ENCODE results near the gene TNFSF9. TPM values are rescaled to one million over a fixed set of nuclear protein-coding genes. Genes with fewer than 3 reads are reported as not detected.

TNFSF9 gene
- total RNA-seq, 2 experiments from 2014 or later: 1.5 to 1.8 TPM

DNA sequence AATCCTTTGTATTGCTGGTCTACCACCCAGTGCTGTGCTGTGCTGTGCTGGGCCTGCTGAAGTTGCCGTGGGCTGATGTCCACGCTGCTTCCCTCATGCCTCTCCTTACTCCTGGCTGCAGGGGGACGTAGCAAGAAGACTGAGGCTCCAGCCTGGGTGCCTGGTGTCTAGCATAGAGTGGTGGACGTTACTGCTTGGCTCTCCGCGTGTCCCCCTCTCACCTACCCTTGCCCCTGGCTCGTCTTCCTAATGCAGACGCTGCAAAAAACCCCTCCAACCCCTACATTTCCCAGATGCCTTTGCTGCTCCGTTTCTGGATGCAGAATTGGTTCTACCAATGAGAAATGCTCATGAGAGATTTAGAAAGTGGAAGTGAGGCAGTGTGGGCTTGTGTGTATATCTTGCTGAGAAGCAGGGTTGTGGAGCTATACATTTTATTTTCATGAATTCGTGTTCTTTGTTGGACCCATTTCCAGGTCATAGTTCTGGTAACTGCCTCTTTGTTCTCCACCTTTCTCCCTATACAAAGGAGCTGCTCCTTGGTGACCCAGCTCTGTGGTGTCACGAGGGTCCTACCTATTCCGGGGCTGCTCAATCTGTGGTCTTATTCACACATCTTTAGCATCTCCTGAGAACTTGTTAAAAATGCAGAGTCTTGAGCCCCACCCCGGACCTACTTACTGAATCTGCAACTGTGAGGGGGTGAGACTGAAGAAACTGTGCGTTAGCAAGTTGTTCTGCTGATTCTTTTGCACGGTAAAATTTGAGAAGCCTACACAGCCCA lies 41.4 kb upstream of the TNFSF9 start:
- intact Hi-C loops (cut with DNase I, micrococcal nuclease): no loop called here
- TF ChIP-seq, protein P1, sequence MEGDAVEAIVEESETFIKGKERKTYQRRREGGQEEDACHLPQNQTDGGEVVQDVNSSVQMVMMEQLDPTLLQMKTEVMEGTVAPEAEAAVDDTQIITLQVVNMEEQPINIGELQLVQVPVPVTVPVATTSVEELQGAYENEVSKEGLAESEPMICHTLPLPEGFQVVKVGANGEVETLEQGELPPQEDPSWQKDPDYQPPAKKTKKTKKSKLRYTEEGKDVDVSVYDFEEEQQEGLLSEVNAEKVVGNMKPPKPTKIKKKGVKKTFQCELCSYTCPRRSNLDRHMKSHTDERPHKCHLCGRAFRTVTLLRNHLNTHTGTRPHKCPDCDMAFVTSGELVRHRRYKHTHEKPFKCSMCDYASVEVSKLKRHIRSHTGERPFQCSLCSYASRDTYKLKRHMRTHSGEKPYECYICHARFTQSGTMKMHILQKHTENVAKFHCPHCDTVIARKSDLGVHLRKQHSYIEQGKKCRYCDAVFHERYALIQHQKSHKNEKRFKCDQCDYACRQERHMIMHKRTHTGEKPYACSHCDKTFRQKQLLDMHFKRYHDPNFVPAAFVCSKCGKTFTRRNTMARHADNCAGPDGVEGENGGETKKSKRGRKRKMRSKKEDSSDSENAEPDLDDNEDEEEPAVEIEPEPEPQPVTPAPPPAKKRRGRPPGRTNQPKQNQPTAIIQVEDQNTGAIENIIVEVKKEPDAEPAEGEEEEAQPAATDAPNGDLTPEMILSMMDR (IDR thresholded peaks at IDR 0.05): no peak
- Histone ChIP-seq H3K4me1 (ENCODE audit: insufficient read depth, low read length) (peaks cover 11% of the 10 kb centered on the region), H3K9me3 (ENCODE audit: control insufficient read depth in 1 of 2, insufficient read depth in 1 of 2, low read length in 2 of 2) (peaks cover 0 to 10% of the 10 kb centered on the region in 2 experiments), H3K27me3 (ENCODE audit: control insufficient read depth in 1 of 2, insufficient read depth in 2 of 2, low read length in 2 of 2) (no peaks in the 10 kb centered on the region), H3K27ac (ENCODE audit: low read depth in 1 of 2, low read length in 2 of 2) (peak overlapping the region in 1 of 2 donors; percentile 0), H3K36me3 (ENCODE audit: insufficient read depth, low read length) (no peaks in the 10 kb centered on the region), H3K4me3 (ENCODE audit: low read length) (peak overlapping the region; percentile 39)
- no peaks in the 10 kb centered on the region for H3K36me3 Mint-ChIP-seq (ENCODE audit: low read depth)
- ChIA-PET POLR2A (no interaction called here), CTCF (no interaction called here)
- ATAC-seq (ENCODE audit: poor library complexity) (no peak), DNase-seq (peak in 2 of 14 experiments; percentile 29 to 42)
- no peaks in the 10 kb centered on the region for H3K27me3 Mint-ChIP-seq
- H3K4me3 Mint-ChIP-seq: peak overlapping the region; percentile 50
- peaks cover 11% of the 10 kb centered on the region for H3K4me1 Mint-ChIP-seq (ENCODE audit: low read depth)
- no peak overlapping the region for H3K27ac Mint-ChIP-seq
- H3K9me3 Mint-ChIP-seq: no peaks in the 10 kb centered on the region

DNA sequence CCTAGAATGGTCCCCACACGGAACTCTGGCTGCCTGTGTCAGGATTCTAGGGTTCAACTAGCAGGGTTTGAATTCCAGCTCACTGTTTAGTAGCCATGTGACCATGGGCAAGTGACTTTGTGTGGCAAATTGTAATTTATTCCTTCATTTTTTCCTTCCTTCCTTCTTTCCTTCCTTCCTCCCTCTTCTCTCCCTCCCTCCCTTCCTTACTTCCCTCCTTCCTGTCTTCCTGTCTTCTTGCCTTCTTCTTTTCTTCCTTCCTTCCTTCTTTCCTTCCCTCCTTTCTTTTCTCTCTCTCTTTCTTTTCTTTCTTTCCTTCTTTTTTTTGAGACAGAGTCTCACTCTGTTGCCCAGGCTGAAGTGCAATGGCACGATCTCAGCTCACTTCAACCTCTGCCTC lies 40.7 kb upstream of the TNFSF9 start:
- POLR2A ChIA-PET: interaction anchor here (0.6 kb wide), 1 partner anchor 49 kb away, joined by 3 read pairs; no protein-coding TSS in a partner anchor
- DNase-seq (no peak), ATAC-seq (ENCODE audit: poor library complexity) (no peak)
- Histone ChIP-seq H3K36me3 (ENCODE audit: insufficient read depth, low read length) (no peaks in the 10 kb centered on the region), H3K9me3 (ENCODE audit: control insufficient read depth in 1 of 2, insufficient read depth in 1 of 2, low read length in 2 of 2) (peaks cover 0 to 10% of the 10 kb centered on the region in 2 experiments), H3K4me3 (ENCODE audit: low read length) (peak overlapping the region; percentile 39), H3K27ac (ENCODE audit: low read depth in 1 of 2, low read length in 2 of 2) (peak overlapping the region in 1 of 2 donors; percentile 0), H3K4me1 (ENCODE audit: insufficient read depth, low read length) (peaks cover 11% of the 10 kb centered on the region), H3K27me3 (ENCODE audit: control insufficient read depth in 1 of 2, insufficient read depth in 2 of 2, low read length in 2 of 2) (no peaks in the 10 kb centered on the region)
- Mint-ChIP-seq H3K36me3 (ENCODE audit: low read depth) (no peaks in the 10 kb centered on the region), H3K4me3 (peak overlapping the region; percentile 50), H3K27me3 (no peaks in the 10 kb centered on the region), H3K27ac (no peak overlapping the region), H3K9me3 (no peaks in the 10 kb centered on the region), H3K4me1 (ENCODE audit: low read depth) (peaks cover 11% of the 10 kb centered on the region)
- CTCF ChIA-PET: no interaction called here
- TF ChIP-seq, protein P1 (IDR thresholded peaks at IDR 0.05): no peak
- intact Hi-C loops (cut with DNase I, micrococcal nuclease): no loop called here

DNA sequence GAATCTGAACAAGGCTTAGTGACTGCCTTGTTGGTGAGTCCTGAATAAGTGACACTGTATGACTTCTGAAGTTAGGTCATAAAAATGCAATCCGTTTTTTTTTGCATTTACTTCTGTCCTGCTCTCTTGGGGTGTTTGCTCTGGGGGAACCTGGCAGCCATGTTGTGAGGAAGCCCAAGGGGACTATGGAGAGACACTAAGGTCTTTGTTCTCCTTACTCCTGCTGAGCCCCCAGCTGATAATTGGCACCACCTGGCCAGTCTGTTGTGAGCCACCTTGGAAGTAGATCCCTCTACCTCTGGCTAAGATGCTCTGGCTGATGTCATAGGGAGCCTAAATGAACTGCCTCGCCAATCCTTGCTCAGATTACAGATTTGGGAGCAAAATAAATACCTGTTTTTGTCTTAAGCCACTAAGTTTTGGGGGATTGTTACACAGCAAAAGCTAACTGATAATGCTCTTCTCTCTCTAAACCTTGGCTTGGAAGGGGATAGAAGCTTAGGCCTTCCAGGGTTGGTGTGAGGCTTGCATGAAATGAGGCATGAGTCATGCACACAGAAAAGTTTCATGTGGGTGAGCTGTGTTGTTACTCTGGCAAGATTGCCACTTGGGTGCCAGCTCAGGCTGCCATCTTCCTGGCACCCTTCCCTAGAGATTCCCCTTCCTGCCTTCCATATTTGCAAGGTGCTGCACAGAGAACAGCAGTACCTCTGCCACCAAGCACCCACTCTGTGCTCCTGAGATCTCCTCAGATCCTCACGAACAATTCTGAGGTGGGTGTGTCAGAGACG lies 38.8 kb upstream of the TNFSF9 start:
- ChIA-PET CTCF (no interaction called here), POLR2A (interaction anchor here (0.5 to 1.9 kb wide), 2 partner anchors 11 to 51 kb away, joined by 3 to 6 read pairs; partner anchors contain the start of gene DENND1C)
- H3K27me3 ChIP-seq (ENCODE audit: control insufficient read depth in 1 of 2, insufficient read depth in 2 of 2, low read length in 2 of 2): no peaks in the 10 kb centered on the region
- Mint-ChIP-seq H3K27me3 (no peaks in the 10 kb centered on the region), H3K27ac (no peak overlapping the region), H3K9me3 (no peaks in the 10 kb centered on the region), H3K4me3 (no peak overlapping the region), H3K4me1 (ENCODE audit: low read depth) (peaks cover 11% of the 10 kb centered on the region), H3K36me3 (ENCODE audit: low read depth) (no peaks in the 10 kb centered on the region)
- peaks cover 0 to 10% of the 10 kb centered on the region in 2 experiments for H3K9me3 ChIP-seq (ENCODE audit: control insufficient read depth in 1 of 2, insufficient read depth in 1 of 2, low read length in 2 of 2)
- peaks cover 11% of the 10 kb centered on the region for H3K4me1 ChIP-seq (ENCODE audit: insufficient read depth, low read length)
- ATAC-seq (ENCODE audit: poor library complexity) (no peak), DNase-seq (no peak)
- intact Hi-C loops (cut with DNase I, micrococcal nuclease): no loop called here
- no peak overlapping the region for H3K4me3 ChIP-seq (ENCODE audit: low read length)
- H3K36me3 ChIP-seq (ENCODE audit: insufficient read depth, low read length): no peaks in the 10 kb centered on the region
- TF ChIP-seq, protein P1 (IDR thresholded peaks at IDR 0.05): no peak
- no peak overlapping the region for H3K27ac ChIP-seq (ENCODE audit: low read depth in 1 of 2, low read length in 2 of 2)
